HepG2 (cell line): ENCODE data around the gene USP36. TPM values are rescaled to one million over a fixed set of nuclear protein-coding genes. Genes with fewer than 3 reads are reported as not detected.

Experiments used
- ATAC-seq: fragments of 200-7000 bp; cut with Tn5 transposase; 3 replicates; pipeline ENCODE4 v1.9.1; 2020; ENCODE audit warnings: mild to moderate bottlenecking, moderate library complexity
- BruUV-seq: library from RNA; stranded (reverse); fragments of 400-500 nt; replicated peaks from 2 replicates; lab custom pipeline; 2021; lab: Mats Ljungman, UMichigan
- CTCF ChIA-PET: fragments of 300-600 bp; formaldehyde crosslinking; extraction: SDS; loops from one replicate; lab custom pipeline; 2021; ENCODE audit warnings: low total read pairs, inconsistent platforms, low intra/inter-chr PET ratio; lab: Yijun Ruan, JAX
- POLR2A ChIA-PET: fragments of 350-600 bp; sonication (Branson Sonifier 250); formaldehyde crosslinking; loops from one replicate; lab custom pipeline; 2020; ENCODE audit warnings: antibody characterized with exemption, inconsistent platforms; lab: Yijun Ruan, JAX
- DNase-seq: peaks from one replicate; pipeline ENCODE4 v3.0.0-alpha.2; 2015; ENCODE audit warnings: low spot score
- FAIRE-seq: peaks from 3 replicates; lab custom pipeline; 2011; peaks lifted over from hg19 to GRCh38; lab: Jason Lieb, UNC
- H2AFZ ChIP-seq: one replicate; pipeline ENCODE4 v1.6.1; 2011; ENCODE audit warnings: low read length, inconsistent platforms
- H3K27ac ChIP-seq: fragments of 300-600 bp; 3 replicates; pipeline ENCODE4 v1.8.0; 2011; ENCODE audit warnings: mixed run types, mild to moderate bottlenecking, mixed read lengths, low read length, inconsistent platforms; ENCODE audit not compliant: insufficient read depth; ENCODE audit errors: extremely low read length
- H3K27me3 ChIP-seq, 2 experiments: fragments of 200-600 bp in 1 of 2; 2 replicates in 1 of 2; 3 replicates in 1 of 2; pipeline versions ENCODE4 v1.6.0 to v1.8.0; 2011; ENCODE audit warnings: low read length in 2 of 2, mild to moderate bottlenecking in 2 of 2, moderate library complexity in 2 of 2, inconsistent platforms in 1 of 2; ENCODE audit not compliant: insufficient read depth in 2 of 2, control insufficient read depth in 1 of 2
- H3K36me3 ChIP-seq, 2 experiments: fragments of 200-600 bp in 1 of 2; replicated peaks in 1 of 2; 2 replicates in 1 of 2; 3 replicates in 1 of 2; pipeline versions ENCODE4 v1.5.1 to v1.8.0; 2011; ENCODE audit warnings: low read length in 2 of 2, inconsistent platforms in 1 of 2; ENCODE audit not compliant: insufficient read depth in 2 of 2, control insufficient read depth in 1 of 2
- H3K4me1 ChIP-seq: 2 replicates; pipeline ENCODE4 v1.5.1; 2012; ENCODE audit warnings: low read length, inconsistent platforms; ENCODE audit not compliant: insufficient read depth
- H3K4me2 ChIP-seq: 2 replicates; pipeline ENCODE4 v1.6.0; 2011; ENCODE audit warnings: low read depth, low read length, inconsistent platforms
- H3K4me3 ChIP-seq, 3 experiments: fragments of 200-600 bp in 1 of 3; sonication (generic), shearing (Covaris generic) in 1 of 3; replicated peaks in 1 of 3; 2 replicates each; pipeline ENCODE4 v1.5.1; 2011 to 2016; ENCODE audit warnings: low read length in 3 of 3, inconsistent platforms in 2 of 3, low read depth in 2 of 3, mild to moderate bottlenecking in 2 of 3, control low read depth in 1 of 3, mixed read lengths in 1 of 3; ENCODE audit not compliant: insufficient read depth in 1 of 3
- H3K79me2 ChIP-seq: one replicate; pipeline ENCODE4 v1.6.1; 2011; ENCODE audit warnings: low read length, inconsistent platforms; ENCODE audit not compliant: insufficient read depth
- H3K9ac ChIP-seq: 2 replicates; pipeline ENCODE4 v1.6.0; 2011; ENCODE audit warnings: mild to moderate bottlenecking, low read depth, low read length, inconsistent platforms; ENCODE audit not compliant: insufficient read depth
- H3K9me3 ChIP-seq: 2 replicates; pipeline ENCODE4 v1.5.1; 2012; ENCODE audit warnings: mild to moderate bottlenecking, low read length
- H4K20me1 ChIP-seq: 2 replicates; pipeline ENCODE4 v1.6.0; 2011; ENCODE audit warnings: inconsistent platforms, mild to moderate bottlenecking, low read length, moderate library complexity; ENCODE audit not compliant: insufficient read depth
- ELF3 ChIP-seq: IDR thresholded peaks from 2 replicates; pipeline ENCODE4 v1.6.1; 2016; ENCODE audit warnings: missing genetic modification reagents, missing compliant biosample characterization
- ERF ChIP-seq: IDR thresholded peaks from 2 replicates; pipeline ENCODE4 v1.6.1; 2018; ENCODE audit warnings: missing biosample characterization, missing genetic modification reagents
- FOXO1 ChIP-seq: sonication (generic); formaldehyde crosslinking; IDR thresholded peaks from 2 replicates; pipeline ENCODE4 v1.4.0; 2020; ENCODE audit warnings: missing genetic modification reagents
- GATAD1 ChIP-seq: IDR thresholded peaks from 2 replicates; pipeline ENCODE4 v1.6.1; 2016; ENCODE audit warnings: missing genetic modification reagents, missing compliant biosample characterization
- GATAD2A ChIP-seq: IDR thresholded peaks from 2 replicates; pipeline ENCODE4 v1.6.1; 2016
- HNF4A ChIP-seq: sonication (generic); formaldehyde crosslinking; IDR thresholded peaks from 2 replicates; pipeline ENCODE4 v1.4.0; 2020; ENCODE audit warnings: missing genetic modification reagents
- HNF4G ChIP-seq, 2 experiments: sonication (generic) in 1 of 2; formaldehyde crosslinking in 1 of 2; IDR thresholded peaks; 2 replicates each; pipeline versions ENCODE4 v1.4.0 to v1.6.1; 2011 to 2020; ENCODE audit warnings: borderline replicate concordance in 2 of 2, low read depth in 2 of 2, mild to moderate bottlenecking in 2 of 2, low read length in 1 of 2, missing genetic modification reagents in 1 of 2, moderate library complexity in 1 of 2
- RFX3 ChIP-seq: IDR thresholded peaks from 2 replicates; pipeline ENCODE4 v1.6.1; 2016; ENCODE audit warnings: missing biosample characterization, missing genetic modification reagents
- ZNF256 ChIP-seq: sonication (generic); formaldehyde crosslinking; conservative IDR thresholded peaks from 2 replicates; pipeline ENCODE4 v1.4.0; 2020; ENCODE audit warnings: missing genetic modification reagents
- ZNF350 ChIP-seq: sonication (generic); formaldehyde crosslinking; IDR thresholded peaks from 2 replicates; pipeline ENCODE4 v1.4.0; 2020; ENCODE audit warnings: mild to moderate bottlenecking, low read depth, missing genetic modification reagents, borderline replicate concordance
- WGBS: methylation state at CpG from one replicate; pipeline ENCODE4 v1.1.6; 2017; ENCODE audit warnings: low lambda C conversion rate; 5-methylcytosine and 5-hydroxymethylcytosine counted together
- in situ Hi-C: cut with HindIII; loops from 2 replicates; pipeline ENCODE4 v1.10.0; 2017; ENCODE audit warnings: low pct_unique_long_range_greater_than_20kb; ENCODE audit not compliant: extremely low pct_ligation_motif_present
- intact Hi-C: fragments of 100-400 bp; cut with micrococcal nuclease; formaldehyde crosslinking; loops from one replicate; pipeline ENCODE4 v1.10.0; 2022; ENCODE audit not compliant: unreplicated experiment
- polyA plus RNA-seq, 8 experiments: library from polyadenylated mRNA; depleted of rRNA in 3 of 8; stranded (reverse) in 7 of 8; unstranded in 1 of 8; fragments of >200 nt; fragmentation: Illumina TruSeq in 4 of 8; extraction: Trizol in 4 of 8; gene quantifications; 2 replicates each; pipeline versions ENCODE4 v1.2.1 to v1.2.3, GENCODE V29; 2011 to 2016; ENCODE audit warnings: low read depth in 4 of 8, missing spikeins in 1 of 8, mixed read lengths in 1 of 8; ENCODE audit not compliant: insufficient read depth in 1 of 8
- total RNA-seq, 5 experiments: library from RNA; depleted of rRNA; stranded (reverse); fragments of >200 nt; fragmentation: Illumina TruSeq; extraction: Trizol; gene quantifications; 2 replicates each; pipeline ENCODE4 v1.2.3, GENCODE V29; 2016; ENCODE audit warnings: low read depth in 1 of 5
- TF ChIP-seq, protein P1 (sequence below): sonication (generic); formaldehyde crosslinking; IDR thresholded peaks from 2 replicates; pipeline ENCODE4 v1.5.0; 2020; ENCODE audit warnings: mild to moderate bottlenecking, missing genetic modification reagents
- TF ChIP-seq, protein P2 (sequence below): sonication (generic); formaldehyde crosslinking; IDR thresholded peaks from 2 replicates; pipeline ENCODE4 v1.4.0; 2020; ENCODE audit warnings: missing genetic modification reagents, borderline replicate concordance
- TF ChIP-seq, protein P3 (sequence below): sonication (generic); formaldehyde crosslinking; IDR thresholded peaks from 2 replicates; pipeline ENCODE4 v1.9.0; 2021; ENCODE audit warnings: mild to moderate bottlenecking, missing genetic modification reagents

The USP36 gene
- total and polyA plus RNA-seq, 2 of the 13 experiments (the other 11 are each of a cell fraction or from before 2014, with no cell fraction given) = 29.6 to 45.9 TPM

DNA sequence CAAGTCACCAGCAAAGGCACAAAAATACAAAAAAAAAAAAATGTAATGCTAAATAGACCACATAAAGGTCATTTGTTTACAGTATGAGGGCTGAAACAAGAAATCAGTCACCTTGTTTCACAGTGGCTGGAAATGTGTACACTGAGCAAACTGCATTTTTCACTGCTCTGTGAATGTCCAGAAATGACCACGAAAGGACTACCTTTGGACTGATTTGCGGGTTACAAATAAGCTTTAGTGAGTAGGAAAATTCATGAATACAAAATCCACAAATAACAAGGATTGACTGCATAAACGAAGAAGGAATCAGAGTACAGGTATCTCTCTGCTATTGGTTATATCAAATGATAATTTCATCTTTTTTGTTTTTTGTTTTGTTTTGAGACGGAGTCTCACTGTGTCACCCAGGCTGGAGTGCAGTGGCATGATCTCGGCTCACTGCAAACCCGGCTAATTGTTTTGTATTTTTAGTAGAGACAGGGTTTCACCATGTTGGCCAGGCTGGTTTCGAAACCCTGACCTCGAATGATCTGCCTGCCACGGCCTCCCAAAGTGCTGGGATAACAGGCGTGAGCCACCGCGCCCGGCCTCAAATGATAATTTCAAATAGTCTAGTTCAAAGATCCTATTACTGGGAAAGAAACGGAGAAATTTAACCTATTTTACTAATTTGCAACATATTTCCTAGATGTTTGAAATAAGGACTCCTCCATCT is 89.0 kb downstream of the USP36 start:
- H3K36me3 ChIP-seq = no peaks in the 10 kb centered on the region
- H4K20me1 ChIP-seq = no peaks in the 10 kb centered on the region
- ChIA-PET CTCF (no interaction called here), POLR2A (interaction anchor here (0.6 to 1.0 kb wide), 6 partner anchors 14 to 164 kb away, joined by 3 to 4 read pairs (median 3); no protein-coding TSS in a partner anchor)
- FAIRE-seq (peak; percentile 46), DNase-seq (peak; percentile 87), ATAC-seq (peak; percentile 68)
- H3K27ac ChIP-seq = peak overlapping the region; percentile 93
- in situ Hi-C loops = no loop called here
- no peaks in the 10 kb centered on the region for H3K9me3 ChIP-seq
- H3K27me3 ChIP-seq = no peaks in the 10 kb centered on the region
- H3K9ac ChIP-seq = peak overlapping the region; percentile 68
- 4% methylated on average over 14 of the region's 14 CpGs for WGBS
- intact Hi-C loops = no loop called here
- H3K79me2 ChIP-seq = peaks cover 65% of the 10 kb centered on the region
- TSS peak; percentile 89 for BruUV-seq
- peak overlapping the region; percentile 79 for H3K4me2 ChIP-seq
- H3K4me1 ChIP-seq = peaks cover 83% of the 10 kb centered on the region
- peak overlapping the region; percentile 20 to 47 (median 24); a peak in 5 of 6 replicates for H3K4me3 ChIP-seq
- no peak overlapping the region for H2AFZ ChIP-seq
- peak; percentile 39; the same call in 1 of the 2 replicates for TF ChIP-seq FOXO1 (CRISPR knock-in tag)
- TF ChIP-seq, protein P1, sequence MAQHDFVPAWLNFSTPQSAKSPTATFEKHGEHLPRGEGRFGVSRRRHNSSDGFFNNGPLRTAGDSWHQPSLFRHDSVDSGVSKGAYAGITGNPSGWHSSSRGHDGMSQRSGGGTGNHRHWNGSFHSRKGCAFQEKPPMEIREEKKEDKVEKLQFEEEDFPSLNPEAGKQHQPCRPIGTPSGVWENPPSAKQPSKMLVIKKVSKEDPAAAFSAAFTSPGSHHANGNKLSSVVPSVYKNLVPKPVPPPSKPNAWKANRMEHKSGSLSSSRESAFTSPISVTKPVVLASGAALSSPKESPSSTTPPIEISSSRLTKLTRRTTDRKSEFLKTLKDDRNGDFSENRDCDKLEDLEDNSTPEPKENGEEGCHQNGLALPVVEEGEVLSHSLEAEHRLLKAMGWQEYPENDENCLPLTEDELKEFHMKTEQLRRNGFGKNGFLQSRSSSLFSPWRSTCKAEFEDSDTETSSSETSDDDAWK = no peak
- no peak for TF ChIP-seq ZNF256 (CRISPR knock-in tag)
- peak; percentile 68 for TF ChIP-seq HNF4G (IDR thresholded peaks at IDR 0.05; ENCODE audit: borderline replicate concordance, low read depth, low read length)
- no peak for TF ChIP-seq HNF4G (CRISPR knock-in tag; IDR thresholded peaks at IDR 0.05; ENCODE audit: borderline replicate concordance, low read depth)
- peak; percentile 47; the same call in 1 of the 2 replicates for TF ChIP-seq HNF4A (CRISPR knock-in tag)
- TF ChIP-seq ELF3 (CRISPR knock-in tag) = peak; percentile 5; the same call in 1 of the 2 replicates
- TF ChIP-seq ZNF350 (CRISPR knock-in tag) = no peak
- no peak; the same call in none of the 2 replicates for TF ChIP-seq ERF (CRISPR knock-in tag)
- no peak for TF ChIP-seq GATAD1
- no peak for TF ChIP-seq RFX3 (CRISPR knock-in tag)
- TF ChIP-seq, protein P2, sequence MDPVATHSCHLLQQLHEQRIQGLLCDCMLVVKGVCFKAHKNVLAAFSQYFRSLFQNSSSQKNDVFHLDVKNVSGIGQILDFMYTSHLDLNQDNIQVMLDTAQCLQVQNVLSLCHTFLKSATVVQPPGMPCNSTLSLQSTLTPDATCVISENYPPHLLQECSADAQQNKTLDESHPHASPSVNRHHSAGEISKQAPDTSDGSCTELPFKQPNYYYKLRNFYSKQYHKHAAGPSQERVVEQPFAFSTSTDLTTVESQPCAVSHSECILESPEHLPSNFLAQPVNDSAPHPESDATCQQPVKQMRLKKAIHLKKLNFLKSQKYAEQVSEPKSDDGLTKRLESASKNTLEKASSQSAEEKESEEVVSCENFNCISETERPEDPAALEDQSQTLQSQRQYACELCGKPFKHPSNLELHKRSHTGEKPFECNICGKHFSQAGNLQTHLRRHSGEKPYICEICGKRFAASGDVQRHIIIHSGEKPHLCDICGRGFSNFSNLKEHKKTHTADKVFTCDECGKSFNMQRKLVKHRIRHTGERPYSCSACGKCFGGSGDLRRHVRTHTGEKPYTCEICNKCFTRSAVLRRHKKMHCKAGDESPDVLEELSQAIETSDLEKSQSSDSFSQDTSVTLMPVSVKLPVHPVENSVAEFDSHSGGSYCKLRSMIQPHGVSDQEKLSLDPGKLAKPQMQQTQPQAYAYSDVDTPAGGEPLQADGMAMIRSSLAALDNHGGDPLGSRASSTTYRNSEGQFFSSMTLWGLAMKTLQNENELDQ (CRISPR knock-in tag) = no peak
- TF ChIP-seq, protein P3, sequence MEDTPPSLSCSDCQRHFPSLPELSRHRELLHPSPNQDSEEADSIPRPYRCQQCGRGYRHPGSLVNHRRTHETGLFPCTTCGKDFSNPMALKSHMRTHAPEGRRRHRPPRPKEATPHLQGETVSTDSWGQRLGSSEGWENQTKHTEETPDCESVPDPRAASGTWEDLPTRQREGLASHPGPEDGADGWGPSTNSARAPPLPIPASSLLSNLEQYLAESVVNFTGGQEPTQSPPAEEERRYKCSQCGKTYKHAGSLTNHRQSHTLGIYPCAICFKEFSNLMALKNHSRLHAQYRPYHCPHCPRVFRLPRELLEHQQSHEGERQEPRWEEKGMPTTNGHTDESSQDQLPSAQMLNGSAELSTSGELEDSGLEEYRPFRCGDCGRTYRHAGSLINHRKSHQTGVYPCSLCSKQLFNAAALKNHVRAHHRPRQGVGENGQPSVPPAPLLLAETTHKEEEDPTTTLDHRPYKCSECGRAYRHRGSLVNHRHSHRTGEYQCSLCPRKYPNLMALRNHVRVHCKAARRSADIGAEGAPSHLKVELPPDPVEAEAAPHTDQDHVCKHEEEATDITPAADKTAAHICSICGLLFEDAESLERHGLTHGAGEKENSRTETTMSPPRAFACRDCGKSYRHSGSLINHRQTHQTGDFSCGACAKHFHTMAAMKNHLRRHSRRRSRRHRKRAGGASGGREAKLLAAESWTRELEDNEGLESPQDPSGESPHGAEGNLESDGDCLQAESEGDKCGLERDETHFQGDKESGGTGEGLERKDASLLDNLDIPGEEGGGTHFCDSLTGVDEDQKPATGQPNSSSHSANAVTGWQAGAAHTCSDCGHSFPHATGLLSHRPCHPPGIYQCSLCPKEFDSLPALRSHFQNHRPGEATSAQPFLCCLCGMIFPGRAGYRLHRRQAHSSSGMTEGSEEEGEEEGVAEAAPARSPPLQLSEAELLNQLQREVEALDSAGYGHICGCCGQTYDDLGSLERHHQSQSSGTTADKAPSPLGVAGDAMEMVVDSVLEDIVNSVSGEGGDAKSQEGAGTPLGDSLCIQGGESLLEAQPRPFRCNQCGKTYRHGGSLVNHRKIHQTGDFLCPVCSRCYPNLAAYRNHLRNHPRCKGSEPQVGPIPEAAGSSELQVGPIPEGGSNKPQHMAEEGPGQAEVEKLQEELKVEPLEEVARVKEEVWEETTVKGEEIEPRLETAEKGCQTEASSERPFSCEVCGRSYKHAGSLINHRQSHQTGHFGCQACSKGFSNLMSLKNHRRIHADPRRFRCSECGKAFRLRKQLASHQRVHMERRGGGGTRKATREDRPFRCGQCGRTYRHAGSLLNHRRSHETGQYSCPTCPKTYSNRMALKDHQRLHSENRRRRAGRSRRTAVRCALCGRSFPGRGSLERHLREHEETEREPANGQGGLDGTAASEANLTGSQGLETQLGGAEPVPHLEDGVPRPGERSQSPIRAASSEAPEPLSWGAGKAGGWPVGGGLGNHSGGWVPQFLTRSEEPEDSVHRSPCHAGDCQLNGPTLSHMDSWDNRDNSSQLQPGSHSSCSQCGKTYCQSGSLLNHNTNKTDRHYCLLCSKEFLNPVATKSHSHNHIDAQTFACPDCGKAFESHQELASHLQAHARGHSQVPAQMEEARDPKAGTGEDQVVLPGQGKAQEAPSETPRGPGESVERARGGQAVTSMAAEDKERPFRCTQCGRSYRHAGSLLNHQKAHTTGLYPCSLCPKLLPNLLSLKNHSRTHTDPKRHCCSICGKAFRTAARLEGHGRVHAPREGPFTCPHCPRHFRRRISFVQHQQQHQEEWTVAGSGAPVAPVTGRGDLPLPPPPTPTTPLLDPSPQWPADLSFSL (CRISPR knock-in tag) = no peak
- TF ChIP-seq GATAD2A (CRISPR knock-in tag) = peak; percentile 55; the same call in 1 of the 2 replicates
